Activated T-helper 1 cell treated with anti-CD3 and anti-CD28 coated beads, Interleukin-12 subunit alpha, Interleukin-12 subunit beta, Interleukin-2, Interleukin-4 antibody, amounts not matched to agents 30 ng/mL and 10 ng/mL and 1 ng/mL, durations not matched to agents 14 hours and 24 hours and 36 hours (primary cell): ENCODE results near the gene PAIP1. TPM values are rescaled to one million over a fixed set of nuclear protein-coding genes. Genes with fewer than 3 reads are reported as not detected.
"Not testable (repeated sequence)": the region's sequence is repeated elsewhere in the genome, so short reads cannot be mapped to it uniquely, and the experiment has no call there.

Source experiments
- DNase-seq: peaks from one replicate; pipeline ENCODE4 v3.0.0; 2021; ENCODE audit warnings: low spot score
- H3K27ac Mint-ChIP-seq: one replicate; pipeline ENCODE4 v1.8.0; 2021; ENCODE audit warnings: mild to moderate bottlenecking, mixed read lengths
- H3K27me3 Mint-ChIP-seq: one replicate; pipeline ENCODE4 v1.8.0; 2022; ENCODE audit warnings: mild to moderate bottlenecking, moderate library complexity, mixed read lengths; ENCODE audit not compliant: insufficient read depth
- H3K36me3 Mint-ChIP-seq: one replicate; pipeline ENCODE4 v1.8.0; 2021; ENCODE audit warnings: low read depth, mixed read lengths
- H3K4me1 Mint-ChIP-seq: one replicate; pipeline ENCODE4 v1.8.0; 2021; ENCODE audit warnings: low read depth, mixed read lengths
- H3K4me3 Mint-ChIP-seq: one replicate; pipeline ENCODE4 v1.8.0; 2021; ENCODE audit warnings: mild to moderate bottlenecking, moderate library complexity, mixed read lengths
- H3K9me3 Mint-ChIP-seq: one replicate; pipeline ENCODE4 v1.8.0; 2021; ENCODE audit warnings: mixed read lengths
- intact Hi-C: fragments of 100-400 bp; cut with micrococcal nuclease; formaldehyde crosslinking; loops from one replicate; pipeline ENCODE4 v1.15.1; 2024
- total RNA-seq: library from RNA; stranded (reverse); gene quantifications from 2 replicates; pipeline ENCODE4 v1.2.3, GENCODE V29; 2022

Gene PAIP1
- total RNA-seq, 1 donor from 2014 or later = 60.8 TPM

DNA sequence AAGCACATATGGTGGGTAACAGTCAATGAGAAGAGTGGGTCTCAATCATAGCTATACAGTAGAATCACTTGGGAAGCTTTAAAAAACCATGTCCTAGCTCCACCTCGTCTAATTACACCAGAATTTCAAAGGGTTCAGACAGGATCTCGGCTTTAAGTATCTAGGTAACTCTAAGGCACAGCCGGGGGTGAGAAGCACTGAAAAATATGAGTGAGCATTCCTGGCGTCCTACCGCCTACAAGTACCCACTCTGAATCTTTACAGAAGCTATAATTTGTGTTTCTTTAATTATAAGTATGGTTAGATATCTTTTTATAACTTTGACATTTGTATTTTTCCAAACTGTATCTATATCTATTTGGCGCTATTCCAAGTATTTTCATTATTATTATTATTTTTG lies 16.1 kb downstream of the PAIP1 start:
- Mint-ChIP-seq H3K9me3 (no peaks in the 10 kb centered on the region), H3K27ac (no peak overlapping the region), H3K36me3 (peaks cover 31% of the 10 kb centered on the region), H3K4me1 (peaks cover 9% of the 10 kb centered on the region), H3K27me3 (no peaks in the 10 kb centered on the region), H3K4me3 (no peak overlapping the region)
- DNase-seq = no peak
- intact Hi-C loops = no loop called here

DNA sequence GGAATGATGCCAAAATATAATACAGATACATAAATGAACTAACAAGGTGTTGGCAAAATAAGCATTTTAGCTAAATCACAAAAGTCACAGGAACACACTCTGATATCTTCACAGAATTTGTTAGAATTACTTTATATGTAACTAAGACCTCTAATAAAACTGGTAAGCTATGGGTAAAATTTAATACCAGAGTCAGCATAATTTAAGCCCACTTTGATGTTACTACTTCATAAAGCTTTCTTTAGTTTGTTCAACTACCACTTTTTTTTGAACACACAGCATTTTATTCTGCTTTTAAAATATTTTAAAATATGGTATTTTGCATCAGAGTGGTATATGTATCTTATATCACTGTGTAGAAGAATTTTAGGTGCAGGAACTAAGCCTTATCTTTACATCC lies 19.9 kb downstream of the PAIP1 start:
- Mint-ChIP-seq H3K4me3 (no peak overlapping the region), H3K27me3 (no peaks in the 10 kb centered on the region), H3K9me3 (no peaks in the 10 kb centered on the region), H3K4me1 (peaks cover 27% of the 10 kb centered on the region), H3K36me3 (peaks cover 43% of the 10 kb centered on the region), H3K27ac (no peak overlapping the region)
- DNase-seq = no peak
- intact Hi-C loops = loop anchor here (2.0 kb wide), 1 partner anchor 18 kb away; no protein-coding TSS in a partner anchor

DNA sequence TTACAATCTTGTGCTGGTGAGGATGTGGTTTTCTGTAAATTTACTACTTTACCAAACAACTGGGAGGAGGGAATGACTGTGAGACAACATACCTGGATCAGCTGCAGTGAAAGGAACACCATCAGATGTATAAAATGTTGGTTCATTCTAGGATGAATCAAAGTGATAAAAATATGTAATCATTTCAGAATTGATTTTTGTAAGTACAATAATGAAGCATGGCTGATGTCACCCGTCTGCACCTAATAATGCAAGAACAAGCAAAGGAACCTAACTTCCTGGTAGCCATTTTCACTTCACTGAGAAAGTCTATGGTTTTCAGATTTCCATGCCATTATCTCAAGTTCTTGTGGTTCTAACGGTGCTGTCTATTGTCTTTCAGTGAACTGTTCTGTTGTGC lies 23.2 kb downstream of the PAIP1 start:
- H3K36me3 Mint-ChIP-seq = peaks cover 47% of the 10 kb centered on the region

DNA sequence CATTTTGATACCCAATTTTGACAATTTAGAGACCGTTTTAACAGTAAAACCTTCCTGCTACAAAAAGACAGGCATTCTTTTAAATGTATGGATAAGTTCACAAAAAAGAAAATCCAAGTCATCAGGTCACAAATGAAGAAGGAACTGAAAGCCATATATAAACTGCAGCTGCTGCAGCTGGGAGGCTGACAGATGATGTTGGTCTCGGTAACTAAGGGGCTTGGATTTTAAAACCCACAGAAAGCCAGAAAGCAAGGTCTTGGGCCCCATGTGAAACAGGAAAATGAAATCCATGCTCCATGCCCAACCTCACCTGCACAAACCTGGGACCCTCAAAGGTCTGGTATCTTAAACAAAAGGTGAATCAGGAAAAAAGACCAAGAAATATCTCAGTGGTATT lies 26.2 kb downstream of the PAIP1 start:
- Mint-ChIP-seq H3K27me3 (no peaks in the 10 kb centered on the region), H3K9me3 (no peaks in the 10 kb centered on the region), H3K4me1 (peaks cover 23% of the 10 kb centered on the region), H3K36me3 (peaks cover 56% of the 10 kb centered on the region), H3K4me3 (no peak overlapping the region), H3K27ac (no peak overlapping the region)
- no peak for DNase-seq
- intact Hi-C loops = no loop called here

More for the DNA sequence above, 23.2 kb downstream of the PAIP1 start:
- H3K27me3 Mint-ChIP-seq = no peaks in the 10 kb centered on the region
- DNase-seq = no peak
- peaks cover 27% of the 10 kb centered on the region for H3K4me1 Mint-ChIP-seq
- H3K27ac Mint-ChIP-seq = peak overlapping the region; percentile 34
- intact Hi-C loops = no loop called here
- no peaks in the 10 kb centered on the region for H3K9me3 Mint-ChIP-seq
- H3K4me3 Mint-ChIP-seq = no peak overlapping the region

DNA sequence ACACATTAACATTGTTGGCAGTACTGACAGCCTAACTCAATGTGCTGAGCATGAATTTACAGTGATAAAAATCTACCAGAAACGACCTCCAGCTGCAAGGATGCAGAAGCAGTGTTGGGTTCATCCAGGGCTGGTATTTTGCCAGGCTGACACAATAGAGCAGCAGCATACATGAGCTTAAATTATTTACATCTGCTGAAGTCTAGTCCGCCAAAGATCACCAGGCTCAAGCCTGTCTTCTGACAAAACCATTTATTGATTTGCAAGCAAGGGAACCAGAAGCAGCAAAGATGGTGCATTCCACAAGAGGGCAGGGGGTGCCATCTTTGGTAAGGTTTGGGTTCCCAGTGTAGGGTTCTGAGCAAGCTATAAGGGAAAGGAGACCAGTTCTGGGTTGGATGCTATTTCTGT lies 33.2 kb downstream of the PAIP1 start:
- Mint-ChIP-seq H3K36me3 (peaks cover 36% of the 10 kb centered on the region), H3K4me3 (no peak overlapping the region), H3K4me1 (no peaks in the 10 kb centered on the region), H3K27ac (no peak overlapping the region), H3K9me3 (no peaks in the 10 kb centered on the region), H3K27me3 (no peaks in the 10 kb centered on the region)
- intact Hi-C loops = no loop called here
- no peak for DNase-seq

DNA sequence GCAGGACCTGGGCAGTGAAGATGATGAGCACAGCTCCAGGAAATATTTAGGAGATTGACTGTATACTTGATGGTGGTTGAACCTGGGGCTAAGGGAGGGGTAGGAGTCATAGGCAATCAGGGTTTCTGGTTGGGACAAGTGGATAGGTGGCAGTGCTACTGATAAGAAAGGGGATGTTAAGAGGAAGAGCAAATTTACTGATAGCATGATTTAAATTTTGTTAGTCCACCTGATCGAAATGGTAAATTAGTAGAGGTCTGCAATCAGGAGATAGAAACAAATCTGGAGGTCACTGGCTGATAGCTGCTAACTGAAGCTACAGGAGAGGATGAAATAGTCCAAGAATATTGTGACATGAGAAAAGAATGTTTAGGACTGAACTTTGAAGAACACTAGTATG lies 36.3 kb downstream of the PAIP1 start:
- Mint-ChIP-seq H3K27me3 (peaks cover 2% of the 10 kb centered on the region), H3K4me3 (no peak overlapping the region), H3K4me1 (peaks cover 2% of the 10 kb centered on the region), H3K27ac (no peak overlapping the region), H3K9me3 (no peaks in the 10 kb centered on the region), H3K36me3 (peaks cover 22% of the 10 kb centered on the region)
- DNase-seq = no peak
- intact Hi-C loops = no loop called here

DNA sequence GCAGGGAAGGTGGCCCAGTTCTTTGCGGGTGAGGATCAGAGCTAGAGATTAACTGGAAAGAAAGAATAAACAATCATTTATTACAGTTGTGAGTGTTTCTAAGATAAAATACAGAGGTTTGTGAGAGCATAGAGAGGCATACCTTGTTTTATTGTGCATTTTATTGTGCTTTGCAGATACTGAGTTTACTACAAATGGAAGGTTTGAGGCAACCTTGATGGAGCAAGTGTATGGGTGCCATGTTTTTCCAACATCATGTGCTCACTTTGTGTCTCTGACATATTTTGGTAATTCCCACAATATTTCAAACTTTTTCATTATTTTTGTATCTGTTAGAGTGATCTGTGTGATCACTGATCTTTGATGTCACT lies 41.2 kb downstream of the PAIP1 start:
- intact Hi-C loops = loop anchor here (1.0 to 10.0 kb wide), 10 partner anchors 14 to 1611 kb away; partner anchors contain the start of genes HMGCS1, NNT and RIMOC1

DNA sequence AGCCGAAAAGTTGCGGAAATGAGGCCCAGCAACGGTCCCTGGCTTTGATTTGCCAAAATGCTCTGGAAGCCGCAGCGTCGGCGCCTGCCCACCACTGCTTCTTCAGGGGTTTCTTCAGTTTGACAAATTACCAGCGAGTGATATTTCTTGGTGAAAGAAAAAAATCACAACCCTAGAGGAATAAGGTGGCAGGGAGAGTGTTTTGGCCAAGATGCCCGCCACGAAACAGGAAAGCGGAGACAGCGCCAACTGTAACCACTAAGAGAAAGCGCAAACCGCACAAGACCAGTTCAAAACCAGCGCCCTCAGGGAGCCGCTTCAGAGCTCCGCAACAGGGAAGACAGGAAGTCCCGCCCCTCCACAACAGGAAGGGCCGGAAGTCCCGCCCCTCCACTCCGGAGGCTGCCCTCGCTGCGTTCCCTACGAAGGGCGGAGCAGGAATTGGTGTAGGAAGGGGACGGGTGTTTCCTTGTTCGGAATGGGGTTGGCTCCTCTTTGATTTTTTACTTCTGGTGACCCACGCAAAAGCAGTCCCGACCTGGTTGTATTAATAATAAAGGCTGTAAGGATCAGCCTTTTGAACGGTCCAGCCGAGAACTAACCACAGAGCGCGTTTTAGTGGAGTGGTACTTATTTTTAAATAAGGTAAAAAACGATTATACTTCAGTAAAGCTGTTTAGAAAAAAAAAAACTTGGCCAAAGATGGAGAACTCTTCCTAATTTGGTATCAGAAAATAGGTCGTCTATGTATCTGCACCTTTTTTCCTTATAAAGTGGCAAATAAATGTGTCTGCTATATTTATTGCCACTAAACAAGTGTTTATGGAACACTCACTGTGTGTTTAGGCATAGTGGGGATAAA lies 41.8 kb downstream of the PAIP1 start, which contains the start of gene C5orf34:
C5orf34 (minus strand) TSS at position 333 of the 862 bp plus-strand sequence. CDS start 5,809 bp downstream, outside the sequence.
- H3K36me3 Mint-ChIP-seq = peaks cover 12% of the 10 kb centered on the region
- intact Hi-C loops = loop anchor here (1.0 to 10.0 kb wide), 11 partner anchors 14 to 1610 kb away; partner anchors contain the start of genes HMGCS1, NNT and RIMOC1

More for the DNA sequence above, 41.2 kb downstream of the PAIP1 start:
- Mint-ChIP-seq H3K9me3 (no peaks in the 10 kb centered on the region), H3K36me3 (peaks cover 12% of the 10 kb centered on the region), H3K4me1 (peaks cover 32% of the 10 kb centered on the region), H3K27ac (peak overlapping the region; percentile 97), H3K4me3 (peak overlapping the region; percentile 94), H3K27me3 (peaks cover 2% of the 10 kb centered on the region)
- DNase-seq = no peak

DNA sequence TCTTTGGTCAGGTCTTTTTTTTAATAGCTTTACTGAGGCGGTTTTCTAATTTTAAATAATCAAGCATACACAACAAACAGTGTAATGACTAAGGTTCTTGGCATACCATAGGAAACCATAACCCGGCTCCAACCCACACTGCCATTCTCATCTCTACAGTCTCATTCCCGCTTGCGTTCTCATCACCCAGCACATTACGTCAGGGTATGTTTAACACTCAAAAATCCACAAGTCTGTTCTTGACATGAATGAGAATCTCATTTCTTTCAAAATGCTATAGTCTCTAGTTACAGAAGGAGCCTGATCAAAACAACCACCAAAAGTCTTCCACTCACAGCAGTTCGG lies 42.4 kb downstream of the PAIP1 start:
- H3K27ac Mint-ChIP-seq = peak overlapping the region; percentile 97
- H3K4me1 Mint-ChIP-seq = peaks cover 32% of the 10 kb centered on the region
- intact Hi-C loops = loop anchor here (1.0 to 10.0 kb wide), 3 partner anchors 30 to 1610 kb away; partner anchors contain the start of gene RIMOC1
- H3K4me3 Mint-ChIP-seq = peak overlapping the region; percentile 94
- H3K36me3 Mint-ChIP-seq = peaks cover 12% of the 10 kb centered on the region
- no peak for DNase-seq
- peaks cover 2% of the 10 kb centered on the region for H3K27me3 Mint-ChIP-seq
- H3K9me3 Mint-ChIP-seq = no peaks in the 10 kb centered on the region

More for the DNA sequence above, 41.8 kb downstream of the PAIP1 start, which contains the start of gene C5orf34:
- peak within 1 kb of the TSS; percentile 94 for H3K4me3 Mint-ChIP-seq
- H3K9me3 Mint-ChIP-seq = no peaks in the 10 kb centered on the region
- peak; percentile 92 for DNase-seq
- peak within 1 kb of the TSS; percentile 97 for H3K27ac Mint-ChIP-seq
- peaks cover 32% of the 10 kb centered on the region for H3K4me1 Mint-ChIP-seq
- H3K27me3 Mint-ChIP-seq = peaks cover 2% of the 10 kb centered on the region

DNA sequence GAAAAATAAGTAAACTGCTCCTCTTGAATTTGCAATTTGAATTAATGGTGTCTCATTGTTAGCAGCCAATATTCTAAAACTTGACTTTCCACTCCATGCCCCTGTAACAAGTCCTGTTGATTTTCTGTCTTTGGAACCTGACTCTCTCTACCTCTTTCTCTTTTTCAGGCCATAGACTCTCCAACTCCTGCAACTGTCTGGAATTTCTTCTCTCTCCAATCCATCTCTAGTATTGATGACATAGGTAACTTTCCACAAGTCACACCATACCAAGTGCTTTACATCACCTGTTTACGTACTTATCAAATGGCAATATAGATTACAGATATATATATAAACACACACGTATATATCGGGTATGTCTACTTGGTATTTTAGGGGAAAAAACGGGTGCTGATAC lies 42.9 kb downstream of the PAIP1 start:
- H3K9me3 Mint-ChIP-seq = no peaks in the 10 kb centered on the region
- intact Hi-C loops = loop anchor here (1.0 to 10.0 kb wide), 3 partner anchors 30 to 1609 kb away; partner anchors contain the start of gene RIMOC1
- DNase-seq = no peak
- H3K36me3 Mint-ChIP-seq = peaks cover 12% of the 10 kb centered on the region
- H3K4me1 Mint-ChIP-seq = peaks cover 32% of the 10 kb centered on the region
- H3K27me3 Mint-ChIP-seq = peaks cover 2% of the 10 kb centered on the region
- peak overlapping the region; percentile 97 for H3K27ac Mint-ChIP-seq
- H3K4me3 Mint-ChIP-seq = peak overlapping the region; percentile 94

DNA sequence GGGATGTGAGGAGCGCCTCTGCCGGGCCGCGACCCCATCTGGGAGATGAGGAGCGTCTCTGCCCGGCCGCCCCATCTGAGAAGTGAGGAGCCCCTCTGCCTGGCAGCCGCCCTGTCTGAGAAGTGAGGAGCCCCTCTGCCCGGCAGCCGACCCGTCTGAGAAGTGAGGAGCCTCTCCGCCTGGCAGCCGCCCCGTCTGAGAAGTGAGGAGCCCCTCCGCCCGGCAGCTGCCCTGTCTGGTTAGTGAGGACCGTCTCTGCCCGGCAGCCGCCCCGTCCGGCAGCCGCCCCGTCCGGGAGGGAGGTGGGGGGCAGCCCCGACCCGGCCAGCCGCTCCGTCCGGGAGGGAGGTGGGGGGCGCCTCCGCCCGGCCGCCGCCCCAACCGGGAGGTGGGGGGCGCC lies 45.8 kb downstream of the PAIP1 start:
- H3K4me1 Mint-ChIP-seq = peaks cover 32% of the 10 kb centered on the region
- peaks cover 12% of the 10 kb centered on the region for H3K36me3 Mint-ChIP-seq
- not testable (repeated sequence) for H3K27ac Mint-ChIP-seq, DNase-seq, H3K4me3 Mint-ChIP-seq, H3K27me3 Mint-ChIP-seq, H3K9me3 Mint-ChIP-seq
- intact Hi-C loops = loop anchor here (10.0 kb wide), 1 partner anchor 1606 kb away; the partner anchor contains the start of gene RIMOC1

DNA sequence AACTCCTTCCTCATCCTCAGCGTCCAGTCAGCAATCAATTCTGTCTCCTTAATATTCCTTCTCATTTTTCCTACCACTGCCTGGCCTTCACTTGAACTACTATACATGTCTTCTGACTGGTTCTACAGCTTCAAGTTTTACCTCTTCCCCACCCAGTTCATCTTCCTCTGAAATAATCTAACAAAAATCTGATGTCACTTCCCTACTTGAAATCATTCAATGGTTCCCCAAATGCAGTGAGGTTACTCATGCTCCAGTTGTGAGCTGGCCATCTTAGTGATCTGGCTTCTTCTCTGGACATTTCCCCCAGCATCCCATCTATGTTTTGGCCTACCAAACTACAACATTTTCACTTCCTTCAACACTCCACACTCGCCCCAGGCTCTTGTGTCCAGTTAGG lies 58.3 kb downstream of the PAIP1 start:
- H3K4me1 Mint-ChIP-seq = peaks cover 6% of the 10 kb centered on the region
- no peak overlapping the region for H3K27ac Mint-ChIP-seq
- intact Hi-C loops = loop anchor here (2.0 kb wide), 1 partner anchor 14 kb away; no protein-coding TSS in a partner anchor
- no peaks in the 10 kb centered on the region for H3K27me3 Mint-ChIP-seq
- peaks cover 16% of the 10 kb centered on the region for H3K36me3 Mint-ChIP-seq
- no peak for DNase-seq
- no peak overlapping the region for H3K4me3 Mint-ChIP-seq
- H3K9me3 Mint-ChIP-seq = no peaks in the 10 kb centered on the region
